WTC11 (cell line): ENCODE measurements around the gene ZC3H13. TPM values are rescaled to one million over a fixed set of nuclear protein-coding genes. Genes with fewer than 3 reads are reported as not detected.

Experiments
- ATAC-seq: fragments of 200-7000 bp; cut with Tn5 transposase; 2 replicates; pipeline ENCODE4 v1.10.0; 2021; ENCODE audit warnings: mild to moderate bottlenecking, moderate library complexity
- CTCF ChIA-PET: fragments of 300-600 bp; sonication (Branson Sonifier 250); formaldehyde crosslinking; loops from one replicate; lab custom pipeline; 2021; ENCODE audit warnings: antibody characterized with exemption; lab: Charles Lee
- POLR2A ChIA-PET: fragments of 350-600 bp; sonication (Branson Sonifier 250); formaldehyde crosslinking; loops from one replicate; lab custom pipeline; 2021; ENCODE audit warnings: antibody characterized with exemption; lab: Charles Lee
- DNase-seq: peaks from one replicate; pipeline ENCODE4 v3.0.0; 2021; ENCODE audit warnings: low spot score
- H3K27ac Mint-ChIP-seq: 2 replicates; pipeline ENCODE4 v1.8.0; 2021; ENCODE audit warnings: mixed read lengths
- H3K27me3 Mint-ChIP-seq: 2 replicates; pipeline ENCODE4 v1.8.0; 2021; ENCODE audit warnings: low read depth, mild to moderate bottlenecking, moderate library complexity, mixed read lengths
- H3K36me3 Mint-ChIP-seq: 2 replicates; pipeline ENCODE4 v1.8.0; 2021; ENCODE audit warnings: mixed read lengths
- H3K4me1 Mint-ChIP-seq: 2 replicates; pipeline ENCODE4 v1.8.0; 2022; ENCODE audit warnings: mixed read lengths
- H3K4me3 Mint-ChIP-seq: 2 replicates; pipeline ENCODE4 v1.8.0; 2021; ENCODE audit warnings: mild to moderate bottlenecking, moderate library complexity, mixed read lengths
- H3K9me3 Mint-ChIP-seq: 2 replicates; pipeline ENCODE4 v1.8.0; 2021; ENCODE audit warnings: mixed read lengths
- CREB1 ChIP-seq: sonication (generic); formaldehyde crosslinking; IDR thresholded peaks from 2 replicates; pipeline ENCODE4 v1.8.0; 2023; ENCODE audit warnings: mild to moderate bottlenecking, missing genetic modification reagents
- CREM ChIP-seq: sonication (generic); formaldehyde crosslinking; IDR thresholded peaks from 2 replicates; pipeline ENCODE4 v1.8.1; 2022; ENCODE audit warnings: mild to moderate bottlenecking, missing genetic modification reagents, moderate library complexity
- ETV6 ChIP-seq: sonication (generic); formaldehyde crosslinking; IDR thresholded peaks from 2 replicates; pipeline ENCODE4 v1.8.1; 2022; ENCODE audit warnings: mild to moderate bottlenecking, missing genetic modification reagents
- FOXP1 ChIP-seq: sonication (generic); formaldehyde crosslinking; IDR thresholded peaks from 2 replicates; pipeline ENCODE4 v1.8.0; 2022; ENCODE audit warnings: missing genetic modification reagents, mild to moderate bottlenecking, moderate library complexity, borderline replicate concordance
- HMGA2 ChIP-seq: fragments of 250-450 bp; sonication (Bioruptor Pico); IDR thresholded peaks from 2 replicates; pipeline ENCODE4 v1.4.0; 2021; ENCODE audit warnings: mild to moderate bottlenecking, moderate library complexity
- JAZF1 ChIP-seq: fragments of 250-450 bp; sonication (Bioruptor Pico); IDR thresholded peaks from 2 replicates; pipeline ENCODE4 v1.9.0; 2021; ENCODE audit warnings: moderate library complexity, mild to moderate bottlenecking, inconsistent platforms
- MLX ChIP-seq: sonication (generic); formaldehyde crosslinking; IDR thresholded peaks from 2 replicates; pipeline ENCODE4 v1.8.1; 2023; ENCODE audit warnings: mild to moderate bottlenecking, missing genetic modification reagents, moderate library complexity
- PREB ChIP-seq: sonication (generic); formaldehyde crosslinking; IDR thresholded peaks from 2 replicates; pipeline ENCODE4 v1.8.1; 2022; ENCODE audit warnings: mild to moderate bottlenecking, missing genetic modification reagents, moderate library complexity, borderline replicate concordance
- SOX15 ChIP-seq: fragments of 250-450 bp; sonication (Bioruptor Pico); IDR thresholded peaks from 2 replicates; pipeline ENCODE4 v1.9.0; 2021; ENCODE audit warnings: mild to moderate bottlenecking
- ZNF121 ChIP-seq: sonication (generic); formaldehyde crosslinking; IDR thresholded peaks from 2 replicates; pipeline ENCODE4 v1.8.0; 2023; ENCODE audit warnings: missing genetic modification reagents
- ZNF232 ChIP-seq: sonication (generic); formaldehyde crosslinking; IDR thresholded peaks from 2 replicates; pipeline ENCODE4 v1.8.0; 2022; ENCODE audit warnings: mild to moderate bottlenecking, missing genetic modification reagents
- ZNF281 ChIP-seq: sonication (generic); formaldehyde crosslinking; IDR thresholded peaks from 2 replicates; pipeline ENCODE4 v1.8.0; 2023; ENCODE audit warnings: mild to moderate bottlenecking, missing genetic modification reagents
- ZNF416 ChIP-seq: fragments of 250-450 bp; sonication (Bioruptor Pico); IDR thresholded peaks from 2 replicates; pipeline ENCODE4 v1.9.0; 2021; ENCODE audit warnings: mild to moderate bottlenecking, inconsistent platforms
- ZSCAN18 ChIP-seq: fragments of 250-450 bp; sonication (Bioruptor Pico); IDR thresholded peaks from 2 replicates; pipeline ENCODE4 v2.1.2; 2022; ENCODE audit warnings: mild to moderate bottlenecking, moderate library complexity
- total RNA-seq: library from RNA; stranded (reverse); gene quantifications from 3 replicates; pipeline ENCODE4 v1.2.3, GENCODE V29; 2021
- TF ChIP-seq, protein P1 (sequence below): sonication (generic); formaldehyde crosslinking; IDR thresholded peaks from 2 replicates; pipeline ENCODE4 v1.8.1; 2022; ENCODE audit warnings: low read depth, mild to moderate bottlenecking, moderate library complexity, missing genetic modification reagents, borderline replicate concordance
- TF ChIP-seq, protein P2 (sequence below): fragments of 250-450 bp; sonication (Bioruptor Pico); IDR thresholded peaks from 2 replicates; pipeline ENCODE4 v1.8.0; 2021; ENCODE audit warnings: mild to moderate bottlenecking
- TF ChIP-seq, protein P3 (sequence below): sonication (generic); formaldehyde crosslinking; IDR thresholded peaks from 2 replicates; pipeline ENCODE4 v1.8.0; 2023; ENCODE audit warnings: missing genetic modification reagents
- TF ChIP-seq, protein P4 (sequence below): fragments of 200-600 bp; IDR thresholded peaks from 2 replicates; pipeline ENCODE4 v1.8.0; 2022; ENCODE audit warnings: antibody characterized with exemption
- TF ChIP-seq, protein P5 (sequence below): sonication (generic); formaldehyde crosslinking; IDR thresholded peaks from 2 replicates; pipeline ENCODE4 v1.8.1; 2022; ENCODE audit warnings: missing genetic modification reagents, borderline replicate concordance

The ZC3H13 gene
- total RNA-seq, 1 experiment from 2014 or later = 49.7 TPM

DNA sequence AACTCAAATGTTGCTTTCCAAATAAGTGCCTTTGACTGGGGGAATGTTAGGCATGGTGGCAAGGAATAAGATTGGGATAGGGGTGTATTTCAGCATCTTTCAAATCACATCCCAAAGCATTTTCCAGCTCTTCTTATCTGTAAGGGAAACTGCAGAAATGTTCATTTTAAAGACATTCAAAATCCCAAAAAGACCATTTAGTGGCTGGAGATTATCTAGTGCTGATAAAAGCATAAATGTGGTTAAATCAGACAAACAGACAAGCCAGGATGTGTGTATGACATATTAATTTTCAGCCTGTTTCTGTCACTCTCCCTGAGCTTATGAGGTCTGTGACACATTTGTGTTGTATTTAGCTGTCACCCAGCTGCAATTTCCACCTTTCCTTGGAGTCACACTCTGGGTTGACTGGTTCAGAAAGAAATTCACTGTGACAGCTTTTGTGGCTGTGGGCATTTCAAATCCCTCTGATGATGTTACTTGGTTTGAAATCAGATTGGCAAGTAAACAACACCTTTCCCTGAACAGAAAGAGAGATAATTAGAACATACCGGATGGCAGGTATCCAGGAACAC is 131.3 kb downstream of the ZC3H13 start:
- H3K4me1 Mint-ChIP-seq = peaks cover 7% of the 10 kb centered on the region
- TF ChIP-seq HMGA2 (CRISPR knock-in tag) (no peak), ZNF121 (CRISPR knock-in tag) (no peak), CREM (CRISPR knock-in tag) (no peak), ZSCAN18 (CRISPR knock-in tag) (no peak), FOXP1 (CRISPR knock-in tag) (no peak), MLX (no peak), ZNF232 (CRISPR knock-in tag) (no peak), SOX15 (CRISPR knock-in tag) (no peak), ETV6 (CRISPR knock-in tag) (no peak)
- TF ChIP-seq, protein P1, sequence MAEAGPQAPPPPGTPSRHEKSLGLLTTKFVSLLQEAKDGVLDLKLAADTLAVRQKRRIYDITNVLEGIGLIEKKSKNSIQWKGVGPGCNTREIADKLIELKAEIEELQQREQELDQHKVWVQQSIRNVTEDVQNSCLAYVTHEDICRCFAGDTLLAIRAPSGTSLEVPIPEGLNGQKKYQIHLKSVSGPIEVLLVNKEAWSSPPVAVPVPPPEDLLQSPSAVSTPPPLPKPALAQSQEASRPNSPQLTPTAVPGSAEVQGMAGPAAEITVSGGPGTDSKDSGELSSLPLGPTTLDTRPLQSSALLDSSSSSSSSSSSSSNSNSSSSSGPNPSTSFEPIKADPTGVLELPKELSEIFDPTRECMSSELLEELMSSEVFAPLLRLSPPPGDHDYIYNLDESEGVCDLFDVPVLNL (CRISPR knock-in tag) = no peak
- TF ChIP-seq, protein P2, sequence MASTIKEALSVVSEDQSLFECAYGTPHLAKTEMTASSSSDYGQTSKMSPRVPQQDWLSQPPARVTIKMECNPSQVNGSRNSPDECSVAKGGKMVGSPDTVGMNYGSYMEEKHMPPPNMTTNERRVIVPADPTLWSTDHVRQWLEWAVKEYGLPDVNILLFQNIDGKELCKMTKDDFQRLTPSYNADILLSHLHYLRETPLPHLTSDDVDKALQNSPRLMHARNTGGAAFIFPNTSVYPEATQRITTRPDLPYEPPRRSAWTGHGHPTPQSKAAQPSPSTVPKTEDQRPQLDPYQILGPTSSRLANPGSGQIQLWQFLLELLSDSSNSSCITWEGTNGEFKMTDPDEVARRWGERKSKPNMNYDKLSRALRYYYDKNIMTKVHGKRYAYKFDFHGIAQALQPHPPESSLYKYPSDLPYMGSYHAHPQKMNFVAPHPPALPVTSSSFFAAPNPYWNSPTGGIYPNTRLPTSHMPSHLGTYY (CRISPR knock-in tag) = no peak
- TF ChIP-seq, protein P3, sequence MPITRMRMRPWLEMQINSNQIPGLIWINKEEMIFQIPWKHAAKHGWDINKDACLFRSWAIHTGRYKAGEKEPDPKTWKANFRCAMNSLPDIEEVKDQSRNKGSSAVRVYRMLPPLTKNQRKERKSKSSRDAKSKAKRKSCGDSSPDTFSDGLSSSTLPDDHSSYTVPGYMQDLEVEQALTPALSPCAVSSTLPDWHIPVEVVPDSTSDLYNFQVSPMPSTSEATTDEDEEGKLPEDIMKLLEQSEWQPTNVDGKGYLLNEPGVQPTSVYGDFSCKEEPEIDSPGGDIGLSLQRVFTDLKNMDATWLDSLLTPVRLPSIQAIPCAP (CRISPR knock-in tag) = no peak
- H3K36me3 Mint-ChIP-seq = no peaks in the 10 kb centered on the region
- ChIA-PET CTCF (no interaction called here), POLR2A (no interaction called here)
- ATAC-seq = no peak
- H3K27ac Mint-ChIP-seq = no peak overlapping the region
- no peak for DNase-seq
- H3K4me3 Mint-ChIP-seq = no peak overlapping the region
- no peaks in the 10 kb centered on the region for H3K9me3 Mint-ChIP-seq
- H3K27me3 Mint-ChIP-seq = no peaks in the 10 kb centered on the region

GRCh38 chr13:45918597-45918996 is 133.9 kb downstream of the ZC3H13 start:
- no peaks in the 10 kb centered on the region for H3K9me3 Mint-ChIP-seq
- DNase-seq (no peak), ATAC-seq (no peak)
- H3K4me3 Mint-ChIP-seq = no peak overlapping the region
- no peaks in the 10 kb centered on the region for H3K36me3 Mint-ChIP-seq
- no peaks in the 10 kb centered on the region for H3K4me1 Mint-ChIP-seq
- TF ChIP-seq PREB (CRISPR knock-in tag) = no peak
- TF ChIP-seq, all 79 proteins: peak for 0
- Mint-ChIP-seq H3K27me3 (no peaks in the 10 kb centered on the region), H3K27ac (no peak overlapping the region)
- CTCF ChIA-PET = no interaction called here
- POLR2A ChIA-PET = no interaction called here

- Mint-ChIP-seq H3K4me3 (no peak overlapping the region), H3K4me1 (no peaks in the 10 kb centered on the region), H3K27ac (no peak overlapping the region), H3K9me3 (peaks cover 6% of the 10 kb centered on the region; the same call in 1 of the 2 replicates), H3K36me3 (no peaks in the 10 kb centered on the region), H3K27me3 (no peaks in the 10 kb centered on the region)
- CTCF ChIA-PET = interaction anchor here (1.2 kb wide), 1 partner anchor 9 kb away, joined by 3 read pairs; no protein-coding TSS in a partner anchor
- no peak for DNase-seq
- ATAC-seq = no peak
- POLR2A ChIA-PET = no interaction called here
- TF ChIP-seq, protein P4, sequence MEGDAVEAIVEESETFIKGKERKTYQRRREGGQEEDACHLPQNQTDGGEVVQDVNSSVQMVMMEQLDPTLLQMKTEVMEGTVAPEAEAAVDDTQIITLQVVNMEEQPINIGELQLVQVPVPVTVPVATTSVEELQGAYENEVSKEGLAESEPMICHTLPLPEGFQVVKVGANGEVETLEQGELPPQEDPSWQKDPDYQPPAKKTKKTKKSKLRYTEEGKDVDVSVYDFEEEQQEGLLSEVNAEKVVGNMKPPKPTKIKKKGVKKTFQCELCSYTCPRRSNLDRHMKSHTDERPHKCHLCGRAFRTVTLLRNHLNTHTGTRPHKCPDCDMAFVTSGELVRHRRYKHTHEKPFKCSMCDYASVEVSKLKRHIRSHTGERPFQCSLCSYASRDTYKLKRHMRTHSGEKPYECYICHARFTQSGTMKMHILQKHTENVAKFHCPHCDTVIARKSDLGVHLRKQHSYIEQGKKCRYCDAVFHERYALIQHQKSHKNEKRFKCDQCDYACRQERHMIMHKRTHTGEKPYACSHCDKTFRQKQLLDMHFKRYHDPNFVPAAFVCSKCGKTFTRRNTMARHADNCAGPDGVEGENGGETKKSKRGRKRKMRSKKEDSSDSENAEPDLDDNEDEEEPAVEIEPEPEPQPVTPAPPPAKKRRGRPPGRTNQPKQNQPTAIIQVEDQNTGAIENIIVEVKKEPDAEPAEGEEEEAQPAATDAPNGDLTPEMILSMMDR = no peak
- TF ChIP-seq ZNF121 (CRISPR knock-in tag) (no peak), CREB1 (CRISPR knock-in tag) (no peak), ZNF416 (CRISPR knock-in tag) (no peak), ZNF281 (CRISPR knock-in tag) (no peak), JAZF1 (CRISPR knock-in tag) (no peak)
- TF ChIP-seq, protein P5, sequence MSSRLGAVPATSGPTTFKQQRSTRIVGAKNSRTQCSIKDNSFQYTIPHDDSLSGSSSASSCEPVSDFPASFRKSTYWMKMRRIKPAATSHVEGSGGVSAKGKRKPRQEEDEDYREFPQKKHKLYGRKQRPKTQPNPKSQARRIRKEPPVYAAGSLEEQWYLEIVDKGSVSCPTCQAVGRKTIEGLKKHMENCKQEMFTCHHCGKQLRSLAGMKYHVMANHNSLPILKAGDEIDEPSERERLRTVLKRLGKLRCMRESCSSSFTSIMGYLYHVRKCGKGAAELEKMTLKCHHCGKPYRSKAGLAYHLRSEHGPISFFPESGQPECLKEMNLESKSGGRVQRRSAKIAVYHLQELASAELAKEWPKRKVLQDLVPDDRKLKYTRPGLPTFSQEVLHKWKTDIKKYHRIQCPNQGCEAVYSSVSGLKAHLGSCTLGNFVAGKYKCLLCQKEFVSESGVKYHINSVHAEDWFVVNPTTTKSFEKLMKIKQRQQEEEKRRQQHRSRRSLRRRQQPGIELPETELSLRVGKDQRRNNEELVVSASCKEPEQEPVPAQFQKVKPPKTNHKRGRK (CRISPR knock-in tag) = no peak
Observed at GRCh38 chr13:45917019-45917418, 135.5 kb downstream of the ZC3H13 start.
